Loucy (cell line): ENCODE data around the gene EMILIN3.

Source experiments
- H2AFZ ChIP-seq: fragments of 200-600 bp; sonication (generic); 2 replicates; pipeline ENCODE4 v1.6.0; 2016; ENCODE audit warnings: antibody characterized with exemption, mild to moderate bottlenecking, low read length, moderate library complexity
- H3F3A ChIP-seq: fragments of 200-600 bp; 2 replicates; pipeline ENCODE4 v1.6.0; 2016; ENCODE audit warnings: antibody characterized with exemption, low read depth, mild to moderate bottlenecking
- H3K27me3 ChIP-seq: fragments of 200-600 bp; sonication (generic); 2 replicates; pipeline ENCODE4 v1.6.1; 2014; ENCODE audit warnings: low read length, mild to moderate bottlenecking; ENCODE audit not compliant: insufficient read depth, poor library complexity, severe bottlenecking
- H3K36me3 ChIP-seq: fragments of 200-600 bp; sonication (generic); 2 replicates; pipeline ENCODE4 v1.6.1; 2016; ENCODE audit warnings: low read length; ENCODE audit not compliant: insufficient read depth
- H3K4me1 ChIP-seq: fragments of 200-600 bp; sonication (generic); 2 replicates; pipeline ENCODE4 v1.5.1; 2014; ENCODE audit warnings: low read length, mild to moderate bottlenecking; ENCODE audit not compliant: insufficient read depth, poor library complexity, severe bottlenecking
- H3K4me2 ChIP-seq: fragments of 200-600 bp; sonication (generic); 2 replicates; pipeline ENCODE4 v1.6.0; 2014; ENCODE audit warnings: antibody characterized with exemption, low read length, low read depth, mild to moderate bottlenecking; ENCODE audit not compliant: poor library complexity, severe bottlenecking
- H3K4me3 ChIP-seq: fragments of 200-600 bp; sonication (generic); 2 replicates; pipeline ENCODE4 v1.5.1; 2014; ENCODE audit warnings: low read length, mild to moderate bottlenecking, mixed read lengths; ENCODE audit not compliant: poor library complexity, severe bottlenecking
- H3K79me2 ChIP-seq: fragments of 200-600 bp; sonication (generic); 2 replicates; pipeline ENCODE4 v1.6.1; 2014; ENCODE audit warnings: low read length; ENCODE audit not compliant: insufficient read depth
- H3K9ac ChIP-seq: fragments of 200-600 bp; sonication (generic); 2 replicates; pipeline ENCODE4 v1.6.0; 2014; ENCODE audit warnings: mild to moderate bottlenecking, low read depth, low read length, moderate library complexity; ENCODE audit not compliant: poor library complexity, severe bottlenecking
- H3K9me2 ChIP-seq: fragments of 200-600 bp; sonication (generic); replicated peaks from 2 replicates; pipeline ENCODE4 v1.6.1; 2016; ENCODE audit warnings: low read depth, low read length, mixed read lengths
- H3K9me3 ChIP-seq: fragments of 200-600 bp; sonication (generic); 2 replicates; pipeline ENCODE4 v1.6.1; 2014; ENCODE audit warnings: mild to moderate bottlenecking, antibody characterized with exemption, low read length, low read depth; ENCODE audit not compliant: insufficient read depth
- H4K20me1 ChIP-seq: fragments of 200-600 bp; sonication (generic); 2 replicates; pipeline ENCODE4 v1.6.0; 2014; ENCODE audit warnings: antibody characterized with exemption, low read length, mild to moderate bottlenecking; ENCODE audit not compliant: insufficient read depth, poor library complexity, severe bottlenecking
- CTCF ChIP-seq: fragments of 200-600 bp; sonication (generic); conservative IDR thresholded peaks from 2 replicates; pipeline ENCODE4 v1.5.1; 2014; ENCODE audit warnings: mild to moderate bottlenecking, antibody characterized with exemption, low read length
- EZH2phosphoT487 ChIP-seq: fragments of 200-600 bp; IDR thresholded peaks from 2 replicates; pipeline ENCODE4 v1.6.1; 2018; ENCODE audit warnings: antibody characterized with exemption, mild to moderate bottlenecking, moderate library complexity, borderline replicate concordance

Gene EMILIN3

GRCh38 chr20:41335591-41335990 is 31.0 kb downstream of the EMILIN3 start:
- Histone ChIP-seq H3K27me3 (no peaks in the 10 kb centered on the region), H3K4me2 (no peak overlapping the region), H3K36me3 (no peaks in the 10 kb centered on the region), H3K4me1 (peaks cover 1% of the 10 kb centered on the region), H2AFZ (no peak overlapping the region), H3K9me2 (no peaks in the 10 kb centered on the region), H3K9me3 (no peaks in the 10 kb centered on the region), H3K4me3 (no peak overlapping the region), H3K9ac (no peak overlapping the region), H4K20me1 (no peaks in the 10 kb centered on the region), H3K79me2 (no peaks in the 10 kb centered on the region), H3F3A (no peaks in the 10 kb centered on the region)
- TF ChIP-seq EZH2phosphoT487 (no peak), CTCF (no peak)

- Histone ChIP-seq H3K4me3 (no peak overlapping the region), H3K9me2 (no peaks in the 10 kb centered on the region), H3K27me3 (no peaks in the 10 kb centered on the region), H3K4me1 (peaks cover 10% of the 10 kb centered on the region), H2AFZ (no peak overlapping the region), H3K36me3 (no peaks in the 10 kb centered on the region), H3K9me3 (no peaks in the 10 kb centered on the region), H4K20me1 (no peaks in the 10 kb centered on the region), H3K9ac (no peak overlapping the region), H3F3A (no peaks in the 10 kb centered on the region; the same call in 1 of the 2 replicates), H3K79me2 (no peaks in the 10 kb centered on the region), H3K4me2 (no peak overlapping the region)
- TF ChIP-seq EZH2phosphoT487 (no peak), CTCF (no peak)
Measured at GRCh38 chr20:41334443-41335421, 31.9 kb downstream of the EMILIN3 start.

GRCh38 chr20:41334036-41334435 is 32.6 kb downstream of the EMILIN3 start:
- H3F3A ChIP-seq = peaks cover 3% of the 10 kb centered on the region; the same call in 1 of the 2 replicates
- no peak overlapping the region for H3K9ac ChIP-seq
- no peaks in the 10 kb centered on the region for H3K27me3 ChIP-seq
- H3K4me3 ChIP-seq = no peak overlapping the region
- H4K20me1 ChIP-seq = no peaks in the 10 kb centered on the region
- H3K9me3 ChIP-seq = no peaks in the 10 kb centered on the region
- no peak for TF ChIP-seq CTCF
- no peak for TF ChIP-seq EZH2phosphoT487
- no peak overlapping the region for H3K4me2 ChIP-seq
- H3K9me2 ChIP-seq = no peaks in the 10 kb centered on the region
- peaks cover 15% of the 10 kb centered on the region for H3K4me1 ChIP-seq
- no peaks in the 10 kb centered on the region for H3K36me3 ChIP-seq
- no peak overlapping the region for H2AFZ ChIP-seq
- H3K79me2 ChIP-seq = no peaks in the 10 kb centered on the region
